GM19240 (cell line): ENCODE results near the gene FRMD8.

ENCODE experiments used
- DNase-seq: peaks from one replicate; pipeline ENCODE4 v3.0.0; 2011; ENCODE audit warnings: low spot score; ENCODE audit not compliant: insufficient read length

The FRMD8 gene

GRCh38 chr11:65376138-65376713 lies 10.2 kb upstream of the FRMD8 start:
- DNase-seq: no peak

GRCh38 chr11:65377036-65377435 lies 9.4 kb upstream of the FRMD8 start:
- DNase-seq: no peak

- no peak for DNase-seq
Measured at GRCh38 chr11:65377777-65378176, 8.7 kb upstream of the FRMD8 start.

GRCh38 chr11:65378208-65378927 lies 8.1 kb upstream of the FRMD8 start:
- no peak for DNase-seq

DNA sequence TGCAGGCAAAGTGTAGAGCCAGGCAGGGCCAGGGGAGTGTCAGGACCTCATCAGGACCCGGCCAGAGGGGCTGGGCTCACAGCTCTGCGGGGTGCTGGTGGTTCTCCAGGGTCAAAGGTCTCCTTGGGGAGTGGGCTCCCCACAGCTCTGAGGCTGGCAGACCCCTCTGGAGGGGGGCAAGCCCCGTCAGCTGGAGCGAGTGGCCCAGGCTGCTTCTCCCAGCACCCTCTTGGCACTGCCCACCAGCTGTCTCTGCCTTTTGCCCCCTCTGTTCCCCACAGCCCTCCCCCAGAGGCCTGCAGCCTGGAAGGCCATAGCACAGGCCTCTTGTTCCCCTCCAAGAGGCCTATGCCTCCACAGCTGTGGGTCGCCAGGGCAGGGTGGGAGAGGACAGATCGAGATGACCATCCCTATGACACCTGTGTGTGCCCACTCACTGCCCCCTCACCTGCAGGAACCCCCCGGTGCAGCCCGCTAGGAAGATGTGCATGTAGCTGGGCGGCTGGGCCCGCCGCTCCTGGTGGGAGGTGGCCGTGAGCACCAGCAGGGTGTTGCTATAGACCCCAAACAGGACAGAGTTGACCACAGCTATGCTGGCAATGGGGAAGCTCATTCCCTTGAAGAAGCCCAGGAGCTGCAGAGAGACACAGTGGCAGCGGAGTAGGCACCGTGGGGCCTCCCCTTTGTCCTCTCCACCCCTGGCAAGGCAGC lies 7.4 kb upstream of the FRMD8 start:
- no peak for DNase-seq

GRCh38 chr11:65379698-65380459 lies 6.6 kb upstream of the FRMD8 start:
- no peak for DNase-seq

GRCh38 chr11:65380460-65381119 lies 5.8 kb upstream of the FRMD8 start:
- DNase-seq: no peak

DNA sequence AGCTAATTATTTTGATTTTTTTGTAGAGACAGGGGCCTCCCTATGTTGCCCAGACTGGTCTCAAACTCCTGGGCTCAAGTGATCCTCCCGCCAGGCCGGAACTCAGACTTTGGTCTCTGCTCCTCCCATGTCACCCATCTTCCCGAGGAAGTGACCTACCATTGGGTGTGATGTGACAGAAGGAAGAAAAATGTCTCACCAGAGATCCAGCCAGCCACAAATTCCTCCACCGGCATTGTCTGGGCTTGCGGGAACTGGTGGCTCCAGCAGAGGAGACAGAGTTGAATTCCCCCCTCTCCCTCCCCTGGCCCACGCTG lies 4.8 kb upstream of the FRMD8 start:
- no peak for DNase-seq

DNA sequence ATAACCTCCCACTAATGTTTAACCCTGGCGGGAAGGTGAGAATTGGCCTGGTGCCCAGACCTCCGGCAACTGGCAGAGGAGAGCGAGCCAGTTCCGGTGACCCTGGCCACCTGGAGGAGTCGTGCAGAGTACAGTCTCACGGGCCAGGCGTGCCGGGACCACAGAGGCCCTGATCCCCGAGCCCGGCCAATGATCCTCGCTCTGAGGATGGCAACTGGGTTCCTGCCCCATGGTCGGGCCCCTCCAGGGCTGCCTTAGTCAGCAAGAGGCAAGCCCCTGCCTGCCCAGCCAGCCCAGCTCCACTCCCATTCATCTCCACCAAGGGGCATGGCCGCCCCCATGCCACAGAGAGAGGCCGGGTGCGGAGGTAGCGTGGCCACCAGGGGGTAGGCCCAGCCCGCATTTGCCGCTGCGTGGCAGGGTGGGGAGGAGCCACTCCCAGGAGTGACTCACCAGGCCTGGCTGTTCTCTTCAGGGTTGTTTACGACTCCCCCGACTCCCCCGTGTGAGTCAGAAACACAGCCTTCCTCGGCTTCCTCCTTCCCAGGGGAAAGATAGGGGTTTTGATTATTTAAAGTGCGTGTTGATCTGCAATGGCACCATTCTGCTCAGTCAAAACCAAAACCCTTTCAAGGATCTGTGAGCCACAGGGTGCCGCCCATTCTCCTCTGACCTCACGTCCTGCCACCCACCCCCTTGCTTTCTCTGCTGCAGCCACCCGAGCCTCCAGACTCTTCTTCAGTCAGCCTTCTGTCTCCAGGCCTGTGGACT lies 4.2 kb upstream of the FRMD8 start, which contains the start of gene SLC25A45:
Gene SLC25A45 (minus strand): TSS at position 614 of the 771 bp plus-strand sequence. CDS start 695 bp downstream, outside the sequence.
- peak; percentile 55 for DNase-seq

DNA sequence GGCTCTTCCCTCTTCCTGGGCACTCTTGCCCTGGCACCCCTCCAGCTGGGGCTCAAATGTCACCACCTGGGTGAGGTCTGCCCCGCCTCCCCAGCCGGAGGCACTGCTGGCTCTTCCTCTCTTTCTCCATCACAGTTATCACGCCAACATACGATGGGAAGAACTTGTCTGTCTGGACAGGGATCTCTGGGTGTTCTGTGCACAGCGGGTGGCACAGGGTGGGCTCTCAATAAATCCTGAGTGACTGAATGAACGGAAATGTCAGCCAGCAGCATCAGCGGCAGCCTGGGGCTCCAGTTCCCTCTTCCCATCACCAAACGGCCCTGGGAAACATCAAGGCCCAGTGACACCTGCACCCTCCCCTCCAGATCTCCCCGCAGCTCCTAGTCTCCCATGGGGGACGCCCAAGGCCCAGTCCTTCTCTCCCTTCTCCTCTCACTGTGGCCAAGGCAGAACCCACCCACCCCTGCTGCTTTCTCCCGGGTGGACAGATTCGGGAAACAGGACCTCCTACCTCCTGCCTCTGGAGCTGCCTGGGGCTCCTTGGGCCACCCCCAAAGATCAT lies 3.6 kb upstream of the FRMD8 start:
- no peak for DNase-seq

DNA sequence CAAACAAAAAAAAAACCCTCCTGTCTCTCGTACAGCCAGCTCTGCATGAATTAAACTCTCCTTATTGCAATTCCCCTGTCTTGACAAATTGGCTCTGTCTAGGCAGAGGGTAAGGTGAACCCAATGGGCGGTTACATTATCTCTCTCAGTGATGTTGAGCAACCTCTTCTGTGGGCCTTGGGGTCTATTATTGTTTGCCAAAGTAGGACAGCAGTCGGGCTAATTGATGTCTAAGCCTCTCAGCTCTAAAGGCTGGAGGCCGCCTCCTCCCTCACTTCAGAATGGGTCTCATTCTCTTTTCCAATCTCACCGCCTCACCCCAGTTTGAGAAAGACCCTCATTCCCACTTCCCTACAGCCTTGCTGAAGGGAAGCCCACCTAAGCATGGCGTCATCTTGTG lies 2.7 kb upstream of the FRMD8 start:
- no peak for DNase-seq

- DNase-seq: no peak
Measured at GRCh38 chr11:65384301-65384889, 2.0 kb upstream of the FRMD8 start.

DNA sequence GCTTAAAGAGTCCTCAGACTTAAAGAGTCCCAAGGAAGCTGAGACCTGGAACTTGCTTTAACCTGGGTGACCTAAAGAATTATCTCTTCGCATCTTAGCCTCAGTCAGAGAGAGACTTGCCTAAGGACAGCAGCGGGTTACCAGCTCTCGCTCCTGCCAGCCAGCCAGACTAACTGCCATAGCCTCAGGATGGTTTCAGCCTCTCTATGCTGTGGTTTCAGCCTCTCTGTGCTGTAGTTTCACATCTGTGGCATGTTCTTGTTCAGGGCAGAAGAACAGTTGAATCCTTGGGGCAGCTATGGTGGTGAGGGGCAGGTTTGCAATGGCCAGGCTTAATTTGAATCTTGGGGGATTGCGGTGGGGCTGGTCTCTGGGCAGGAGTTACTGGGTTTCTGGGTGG lies 2.3 kb downstream of the FRMD8 start:
- no peak for DNase-seq

- DNase-seq: no peak
Measured at GRCh38 chr11:65389294-65389980, 3.0 kb downstream of the FRMD8 start.

DNA sequence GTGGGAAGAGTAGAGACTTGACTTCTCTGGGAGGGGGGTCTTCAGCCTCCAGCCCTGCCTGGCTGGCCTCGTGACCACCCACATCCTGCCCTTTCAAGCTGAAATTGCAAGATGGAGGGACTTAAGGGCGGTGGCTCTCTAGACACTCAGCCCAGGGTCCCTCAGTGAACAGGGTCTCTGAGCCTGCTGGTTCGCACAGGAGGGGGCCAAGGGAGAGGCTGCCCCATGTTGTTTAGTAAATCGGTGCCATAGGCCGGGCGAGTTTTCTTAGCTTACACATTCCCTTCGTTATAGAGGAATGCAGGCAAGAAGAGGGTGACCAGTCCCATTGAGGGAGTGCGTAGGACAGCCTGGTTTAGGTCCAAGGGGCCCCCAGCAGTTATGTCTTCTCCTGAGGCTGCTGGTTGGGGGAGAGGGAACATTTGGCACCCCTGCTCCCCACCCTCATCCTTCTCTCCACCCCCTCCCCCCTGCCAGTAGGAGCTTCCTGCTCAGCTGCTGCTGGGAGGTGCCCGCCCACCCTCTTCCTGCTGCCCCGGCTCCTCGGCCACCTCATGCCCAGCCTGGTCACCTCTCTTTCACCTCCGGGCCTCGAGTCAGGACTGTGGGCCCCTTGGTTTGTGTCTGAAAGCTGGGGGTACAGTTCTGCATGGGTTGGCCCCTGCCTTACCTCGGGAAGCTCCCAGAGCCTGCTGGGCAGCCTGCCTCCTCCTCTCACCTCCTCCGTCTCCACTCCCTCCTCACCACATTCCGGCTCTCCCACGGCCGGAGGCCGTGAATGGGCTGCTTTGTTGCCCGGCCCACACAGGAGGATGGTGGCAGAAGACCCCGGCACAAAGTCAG lies 3.9 kb downstream of the FRMD8 start:
- DNase-seq: no peak

DNA sequence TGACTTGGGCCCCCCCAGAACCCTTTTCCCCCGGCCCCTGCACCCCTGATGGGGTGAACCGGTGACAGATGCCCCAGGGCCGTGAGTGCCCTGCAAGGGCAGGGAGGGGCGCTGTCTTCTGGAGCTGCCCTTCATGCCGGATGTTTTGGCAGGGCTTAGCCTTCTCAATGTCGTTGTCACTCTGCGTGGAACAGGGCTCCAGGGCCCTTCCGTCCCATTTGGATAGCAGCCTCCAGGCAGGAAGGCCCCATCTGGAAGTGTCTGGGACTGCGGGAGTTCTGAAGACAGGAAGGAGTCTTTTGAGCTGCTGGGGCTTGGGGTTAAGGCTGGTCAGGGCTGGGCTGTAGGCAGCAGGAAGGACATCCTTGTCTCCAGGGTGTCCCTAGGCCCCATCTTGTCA lies 4.6 kb downstream of the FRMD8 start:
- DNase-seq: no peak

DNA sequence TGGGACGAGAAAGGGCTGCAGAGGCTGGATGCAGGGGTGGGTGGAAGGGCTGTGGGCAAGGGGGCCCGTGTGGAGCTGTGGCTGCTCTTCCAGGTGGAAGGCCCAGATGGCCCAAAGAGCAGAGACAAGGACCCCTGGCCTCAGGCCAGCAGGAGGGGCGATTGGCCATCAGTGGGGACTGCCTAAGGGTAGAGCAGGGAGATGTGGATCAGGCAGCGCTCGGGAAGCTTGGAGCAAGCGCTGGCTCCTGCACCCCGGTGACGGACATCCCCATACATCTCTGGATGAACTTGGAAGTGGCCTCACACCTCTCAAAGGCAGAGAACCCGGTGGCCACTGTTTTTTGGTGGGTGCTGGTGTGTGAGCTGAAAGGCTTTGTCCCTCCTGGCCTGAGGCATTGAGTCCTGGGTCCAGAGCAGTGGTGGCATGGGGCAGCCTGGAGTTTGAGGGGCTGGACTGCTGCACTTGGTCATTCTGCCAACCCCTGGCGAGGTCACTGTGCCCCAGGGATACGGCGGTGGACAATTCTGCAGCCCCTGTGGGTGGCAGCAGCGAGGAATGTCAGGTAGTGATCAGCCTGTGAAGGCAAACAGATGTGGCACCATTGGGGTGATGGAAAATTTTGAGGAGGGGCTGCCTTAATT lies 5.9 kb downstream of the FRMD8 start:
- DNase-seq: no peak

DNA sequence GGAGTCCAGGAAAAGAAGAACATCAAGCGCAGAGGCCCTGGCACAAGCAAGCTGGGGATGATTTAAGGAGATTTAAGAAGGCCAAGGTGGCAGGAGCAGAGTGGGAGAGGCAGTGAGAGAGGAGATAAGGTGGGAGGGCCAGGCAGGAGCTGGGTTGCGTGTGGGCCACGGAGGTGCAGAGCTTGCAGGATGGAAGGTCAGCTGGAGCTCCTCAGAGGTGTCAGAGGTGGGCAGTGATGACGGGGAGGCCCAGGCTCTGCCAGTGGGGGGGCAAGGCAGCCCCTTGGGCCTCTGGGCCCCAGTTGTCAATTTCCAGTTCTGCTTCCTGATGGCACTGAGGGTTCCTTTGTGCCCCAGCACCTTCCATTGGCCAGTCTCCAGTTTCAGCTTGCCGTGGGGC lies 6.5 kb downstream of the FRMD8 start:
- DNase-seq: no peak
